B cell (primary cell): ENCODE results near the gene ATL1. TPM values are rescaled to one million over a fixed set of nuclear protein-coding genes. Genes with fewer than 3 reads are reported as not detected.
A peak's percentile ranks its signal among the peaks of the same experiment; 100 is the strongest.

Source experiments
- ATAC-seq: fragments of 200-7000 bp; cut with Tn5 transposase; one replicate; pipeline ENCODE4 v1.10.0; 2021; ENCODE audit warnings: low read depth, mild to moderate bottlenecking, moderate number of reproducible peaks, moderate library complexity
- CTCF ChIA-PET: fragments of 350-600 bp; sonication (Branson Sonifier 250); formaldehyde crosslinking; loops from one replicate; lab custom pipeline; 2021; ENCODE audit warnings: antibody characterized with exemption, inconsistent platforms; lab: Charles Lee
- POLR2A ChIA-PET: fragments of 350-600 bp; sonication (Branson Sonifier 250); formaldehyde crosslinking; loops from one replicate; lab custom pipeline; 2021; ENCODE audit warnings: antibody characterized with exemption; lab: Charles Lee
- DNase-seq: peaks from one replicate; pipeline ENCODE4 v3.0.0; 2013
- H2AFZ ChIP-seq: 2 replicates; pipeline ENCODE4 v1.6.1; 2012; ENCODE audit warnings: mild to moderate bottlenecking, low read depth, low read length; ENCODE audit not compliant: insufficient read depth, poor library complexity, severe bottlenecking
- H3K27ac ChIP-seq, 2 donors: 1 replicate in 1 of 2; 2 replicates in 1 of 2; pipeline ENCODE4 v1.5.1; 2012 to 2013; ENCODE audit warnings: low read length in 2 of 2, mild to moderate bottlenecking in 2 of 2, moderate library complexity in 1 of 2
- H3K27me3 ChIP-seq, 4 experiments: fragments of 200-600 bp in 1 of 4; sonication (generic) in 1 of 4; replicated peaks in 1 of 4; 1 replicate in 2 of 4; 2 replicates in 2 of 4; pipeline versions ENCODE4 v1.6.1 to v1.7.0; 2013 to 2016; ENCODE audit warnings: low read length in 3 of 4, mild to moderate bottlenecking in 2 of 4, mixed read lengths in 1 of 4, moderate library complexity in 1 of 4; ENCODE audit not compliant: insufficient read depth in 4 of 4, control insufficient read depth in 3 of 4; ENCODE audit errors: control extremely low read depth in 1 of 4
- H3K36me3 ChIP-seq, 2 experiments: replicated peaks in 1 of 2; 1 replicate in 1 of 2; 2 replicates in 1 of 2; pipeline versions ENCODE4 v1.6.1 to v1.7.1; 2013; ENCODE audit warnings: low read length in 1 of 2; ENCODE audit not compliant: insufficient read depth in 2 of 2, control insufficient read depth in 1 of 2; ENCODE audit errors: control extremely low read depth in 1 of 2, extremely low read depth in 1 of 2
- H3K4me1 ChIP-seq, 2 donors: fragments of 200-600 bp in 1 of 2; sonication (generic) in 1 of 2; 1 replicate in 1 of 2; 2 replicates in 1 of 2; pipeline versions ENCODE4 v1.5.1 to v1.6.1; 2013 to 2017; ENCODE audit warnings: low read length in 2 of 2; ENCODE audit not compliant: control insufficient read depth in 2 of 2, insufficient read depth in 2 of 2
- H3K4me2 ChIP-seq: replicated peaks from 2 replicates; pipeline ENCODE3; 2012; ENCODE audit warnings: mild to moderate bottlenecking, low read depth, low read length; ENCODE audit not compliant: poor library complexity, severe bottlenecking
- H3K4me3 ChIP-seq, 5 experiments: fragments of 200-600 bp in 1 of 5; sonication (generic) in 1 of 5; 1 replicate in 3 of 5; 2 replicates in 2 of 5; pipeline versions ENCODE4 v1.5.1 to v1.7.0; 2011 to 2016; ENCODE audit warnings: low read length in 4 of 5, mild to moderate bottlenecking in 4 of 5, low read depth in 2 of 5, control low read depth in 1 of 5, moderate library complexity in 1 of 5; ENCODE audit not compliant: insufficient read depth in 1 of 5; ENCODE audit errors: control extremely low read depth in 1 of 5, extremely low read depth in 1 of 5
- H3K79me2 ChIP-seq: fragments of 200-600 bp; sonication (generic); one replicate; pipeline ENCODE4 v1.6.0; 2016; ENCODE audit warnings: low read length; ENCODE audit not compliant: control insufficient read depth, insufficient read depth
- H3K9ac ChIP-seq: fragments of 200-600 bp; sonication (generic); 2 replicates; pipeline ENCODE4 v1.6.1; 2017; ENCODE audit warnings: mild to moderate bottlenecking, low read length, moderate library complexity
- H3K9me3 ChIP-seq, 3 donors: one replicate each; pipeline versions ENCODE4 v1.6.1 to v1.7.1; 2013; ENCODE audit warnings: low read length in 2 of 3; ENCODE audit not compliant: control insufficient read depth in 2 of 3, insufficient read depth in 1 of 3; ENCODE audit errors: control extremely low read depth in 1 of 3
- H4K20me1 ChIP-seq: 2 replicates; pipeline ENCODE4 v1.6.0; 2012; ENCODE audit warnings: mild to moderate bottlenecking, low read length; ENCODE audit not compliant: insufficient read depth, control insufficient read depth, poor library complexity, severe bottlenecking
- H3K27ac Mint-ChIP-seq: one replicate; pipeline ENCODE4 v1.8.0; 2021; ENCODE audit warnings: mixed read lengths
- H3K27me3 Mint-ChIP-seq: one replicate; pipeline ENCODE4 v1.8.0; 2021; ENCODE audit warnings: mixed read lengths
- H3K4me1 Mint-ChIP-seq: one replicate; pipeline ENCODE4 v1.8.0; 2021; ENCODE audit warnings: mixed read lengths
- H3K4me3 Mint-ChIP-seq: one replicate; pipeline ENCODE4 v1.8.0; 2021; ENCODE audit warnings: mixed read lengths
- H3K9me3 Mint-ChIP-seq: one replicate; pipeline ENCODE4 v1.8.0; 2022; ENCODE audit warnings: mixed read lengths; ENCODE audit not compliant: insufficient read depth
- CTCF ChIP-seq: fragments of 200-600 bp; IDR thresholded peaks from one replicate; pipeline ENCODE4 v1.8.0; 2022; ENCODE audit warnings: antibody characterized with exemption, mild to moderate bottlenecking
- EZH2 ChIP-seq: IDR thresholded peaks from 2 replicates; pipeline ENCODE4 v1.6.1; 2012; ENCODE audit warnings: borderline replicate concordance, low read depth, mild to moderate bottlenecking, moderate library complexity, low read length; ENCODE audit not compliant: insufficient read depth, poor library complexity, severe bottlenecking
- WGBS: methylation state at CpG from one replicate; pipeline ENCODE4 v1.1.5; 2013; ENCODE audit warnings: missing lambda C conversion rate; ENCODE audit not compliant: insufficient coverage; 5-methylcytosine and 5-hydroxymethylcytosine counted together
- intact Hi-C: fragments of 100-400 bp; cut with micrococcal nuclease; formaldehyde crosslinking; loops from one replicate; pipeline ENCODE4 v1.10.0; 2022
- polyA minus RNA-seq: library from RNA; depleted of rRNA, polyadenylated mRNA; stranded (reverse); fragments of >200 nt; gene quantifications from 2 replicates; pipeline ENCODE4 v1.2.3, GENCODE V29; 2012
- polyA plus RNA-seq: library from polyadenylated mRNA; depleted of rRNA; stranded (reverse); fragments of >200 nt; gene quantifications from 2 replicates; pipeline ENCODE4 v1.2.3, GENCODE V29; 2012
- total RNA-seq, 2 donors: library from RNA; stranded (reverse); fragments of 120-200 nt in 1 of 2; gene quantifications; 1 replicate in 1 of 2; 2 replicates in 1 of 2; pipeline versions ENCODE4 v1.2.3 to v1.2.4, GENCODE V29; 2013 to 2022

Gene ATL1
- total RNA-seq = 2.9 and 3.8 TPM in 2 replicates
- total RNA-seq (2013) = 3.8 TPM
- 1.1 and 2.9 TPM in 2 replicates for polyA plus RNA-seq
- 0.69 and 3.9 TPM in 2 replicates for polyA minus RNA-seq

GRCh38 chr14:50559990-50560930 is at the start of gene ATL1:
ATL1 (plus strand) TSS chr14:50560145; CDS start chr14:50560266, 121 bp downstream.
- DNase-seq (peak; percentile 65), ATAC-seq (peak; percentile 78)
- no peaks in the 10 kb centered on the region for H3K36me3 ChIP-seq
- Mint-ChIP-seq H3K4me1 (peaks cover 19% of the 10 kb centered on the region), H3K9me3 (no peaks in the 10 kb centered on the region), H3K27me3 (peaks cover 34% of the 10 kb centered on the region), H3K27ac (no peak within 1 kb of the TSS), H3K4me3 (peak within 1 kb of the TSS; percentile 82)
- no peaks in the 10 kb centered on the region for H3K9me3 ChIP-seq
- intact Hi-C loops = loop anchor here (2.0 kb wide), 1 partner anchor 27 kb away; the partner anchor contains the start of gene MAP4K5
- WGBS = under 1% methylated on average over 56 of the region's 66 CpGs
- H3K9ac ChIP-seq = peak within 1 kb of the TSS; percentile 74
- peak within 1 kb of the TSS; percentile 67 for H2AFZ ChIP-seq
- peaks cover 18 to 20% of the 10 kb centered on the region in 2 donors for H3K4me1 ChIP-seq
- peak within 1 kb of the TSS; percentile 26 to 75 (median 56) for H3K4me3 ChIP-seq
- H4K20me1 ChIP-seq = no peaks in the 10 kb centered on the region
- H3K27me3 ChIP-seq = peaks cover 0 to 23% (median 21%) of the 10 kb centered on the region in 4 experiments
- H3K4me2 ChIP-seq = peak within 1 kb of the TSS; percentile 90
- no peaks in the 10 kb centered on the region for H3K79me2 ChIP-seq
- POLR2A ChIA-PET = interaction anchor here (0.6 kb wide), 1 partner anchor 230 kb away, joined by 3 read pairs; no protein-coding TSS in a partner anchor
- CTCF ChIA-PET = interaction anchor here (1.2 kb wide), 1 partner anchor 218 kb away, joined by 3 read pairs; no protein-coding TSS in a partner anchor
- TF ChIP-seq EZH2 (no peak), CTCF (no peak)
- H3K27ac ChIP-seq = no peak within 1 kb of the TSS
